GM18499 (cell line): Measurements from ENCODE around the gene CCND3.

Source experiments
- ATAC-seq: cut with Tn5 transposase; IDR thresholded peaks from one replicate; pipeline ENCODE4 v1.9.1; 2021; ENCODE audit warnings: moderate number of reproducible peaks; ENCODE audit not compliant: insufficient read depth, unreplicated experiment

CCND3 gene

GRCh38 chr6:41929924-41930323 is 11.7 kb downstream of the CCND3 start:
- no peak for ATAC-seq

- no peak for ATAC-seq
These were observed 14.4 kb downstream of the CCND3 start for GRCh38 chr6:41927253-41927652.

GRCh38 chr6:41922154-41922553 is 19.5 kb downstream of the CCND3 start:
- ATAC-seq = no peak

GRCh38 chr6:41921712-41921998 is 20.0 kb downstream of the CCND3 start:
- ATAC-seq = no peak

GRCh38 chr6:41920921-41921711 is 20.5 kb downstream of the CCND3 start, which contains the start of the genes BYSL and MED20:
BYSL (plus strand) TSS chr6:41921499; CDS start chr6:41921563, 64 bp downstream.
MED20 (minus strand) TSS chr6:41921139; CDS start chr6:41921018, 121 bp downstream.
- peak; percentile 83 for ATAC-seq

GRCh38 chr6:41917528-41917927 is 24.1 kb downstream of the CCND3 start:
- no peak for ATAC-seq

GRCh38 chr6:41914869-41915530 is 26.6 kb downstream of the CCND3 start:
- ATAC-seq = no peak

- no peak for ATAC-seq
These were observed 27.3 kb downstream of the CCND3 start for GRCh38 chr6:41914343-41914742.

GRCh38 chr6:41909727-41910126 is 31.9 kb downstream of the CCND3 start:
- no peak for ATAC-seq

- no peak for ATAC-seq
These were observed 39.6 kb downstream of the CCND3 start for GRCh38 chr6:41901882-41902519.

GRCh38 chr6:41900861-41901260 is 40.7 kb downstream of the CCND3 start:
- ATAC-seq = no peak

GRCh38 chr6:41896281-41896680 is 45.3 kb downstream of the CCND3 start:
- no peak for ATAC-seq

- peak; percentile 51 for ATAC-seq
These were observed 46.0 kb downstream of the CCND3 start, which contains the start of gene USP49 for GRCh38 chr6:41895300-41896233. USP49 (minus strand) TSS chr6:41895375; CDS start chr6:41806983, 88,392 bp downstream.

- peak; percentile 7 for ATAC-seq
These were observed 47.0 kb downstream of the CCND3 start for GRCh38 chr6:41894366-41895299.

- no peak for ATAC-seq
These were observed 48.6 kb downstream of the CCND3 start for GRCh38 chr6:41892921-41893564.

- no peak for ATAC-seq
These were observed 54.3 kb downstream of the CCND3 start for GRCh38 chr6:41887331-41887751.

GRCh38 chr6:41885930-41886329 is 55.7 kb downstream of the CCND3 start:
- ATAC-seq = no peak

GRCh38 chr6:41884957-41885356 is 56.7 kb downstream of the CCND3 start:
- ATAC-seq = no peak
